ENCODE measurements around the gene LACTBL1. TPM values are rescaled to one million over a fixed set of nuclear protein-coding genes. Genes with fewer than 3 reads are reported as not detected.

The LACTBL1 gene
- total RNA-seq, 1 donor from 2014 or later = not detected

- POLR2A ChIA-PET = no interaction called here
- no peaks in the 10 kb centered on the region for H3K4me1 Mint-ChIP-seq
- no peaks in the 10 kb centered on the region for H3K36me3 Mint-ChIP-seq (ENCODE audit: low read depth)
- CTCF ChIA-PET = no interaction called here
- no peak overlapping the region for H3K4me3 Mint-ChIP-seq
- DNase-seq = no peak
- no peak for TF ChIP-seq CTCF (IDR thresholded peaks at IDR 0.05)
- H3K27me3 Mint-ChIP-seq = peaks cover 4% of the 10 kb centered on the region
- H3K9me3 Mint-ChIP-seq = no peaks in the 10 kb centered on the region
- intact Hi-C loops (cut with micrococcal nuclease) = no loop called here
- no peak for ATAC-seq (ENCODE audit: low read depth)
- no peak overlapping the region for H3K27ac Mint-ChIP-seq
Observed at GRCh38 chr1:22919341-22920025, 53.2 kb downstream of the LACTBL1 start.

DNA sequence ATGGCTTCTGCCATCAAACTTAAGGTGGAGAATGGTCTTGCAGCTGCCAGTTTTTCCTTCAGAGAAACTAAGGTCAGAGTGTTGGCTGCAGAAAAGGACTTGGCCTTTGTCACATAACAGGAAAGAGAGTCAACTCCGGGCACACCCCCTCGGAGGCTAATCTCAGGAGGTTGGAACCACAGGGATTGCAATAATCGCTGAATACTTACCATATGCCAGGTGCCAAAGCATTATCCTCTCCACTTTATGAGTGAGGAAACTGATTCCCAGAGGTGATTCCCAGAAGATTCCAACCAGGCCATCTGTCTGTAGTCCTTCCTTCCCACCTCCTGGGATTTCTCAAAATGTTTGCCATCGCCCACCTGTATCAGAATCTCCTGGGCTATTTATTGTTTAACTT, 54.0 kb downstream of the LACTBL1 start:
- TF ChIP-seq CTCF (IDR thresholded peaks at IDR 0.05) = no peak

GRCh38 chr1:22917989-22918388, 54.7 kb downstream of the LACTBL1 start:
- H3K4me1 Mint-ChIP-seq = no peaks in the 10 kb centered on the region
- ChIA-PET CTCF (no interaction called here), POLR2A (no interaction called here)
- H3K9me3 Mint-ChIP-seq = no peaks in the 10 kb centered on the region
- DNase-seq (no peak), ATAC-seq (ENCODE audit: low read depth) (no peak)
- no peak overlapping the region for H3K27ac Mint-ChIP-seq
- intact Hi-C loops (cut with micrococcal nuclease) = no loop called here
- H3K4me3 Mint-ChIP-seq = no peak overlapping the region
- no peak for TF ChIP-seq CTCF (IDR thresholded peaks at IDR 0.05)
- peaks cover 2% of the 10 kb centered on the region for H3K27me3 Mint-ChIP-seq
- H3K36me3 Mint-ChIP-seq (ENCODE audit: low read depth) = no peaks in the 10 kb centered on the region

More for the DNA sequence above, 54.0 kb downstream of the LACTBL1 start:
- POLR2A ChIA-PET = no interaction called here
- ATAC-seq (ENCODE audit: low read depth) = no peak
- H3K36me3 Mint-ChIP-seq (ENCODE audit: low read depth) = no peaks in the 10 kb centered on the region
- CTCF ChIA-PET = no interaction called here
- no peak for DNase-seq
- no peak overlapping the region for H3K4me3 Mint-ChIP-seq
- intact Hi-C loops (cut with micrococcal nuclease) = no loop called here
- no peaks in the 10 kb centered on the region for H3K9me3 Mint-ChIP-seq
- H3K27ac Mint-ChIP-seq = no peak overlapping the region
- no peaks in the 10 kb centered on the region for H3K4me1 Mint-ChIP-seq
- peaks cover 2% of the 10 kb centered on the region for H3K27me3 Mint-ChIP-seq

GRCh38 chr1:22916471-22916820, 56.2 kb downstream of the LACTBL1 start:
- Mint-ChIP-seq H3K4me1 (no peaks in the 10 kb centered on the region), H3K36me3 (ENCODE audit: low read depth) (no peaks in the 10 kb centered on the region), H3K27ac (no peak overlapping the region), H3K4me3 (no peak overlapping the region), H3K27me3 (peaks cover 2% of the 10 kb centered on the region), H3K9me3 (no peaks in the 10 kb centered on the region)
- intact Hi-C loops (cut with micrococcal nuclease) = no loop called here
- CTCF ChIA-PET = no interaction called here
- DNase-seq (no peak), ATAC-seq (ENCODE audit: low read depth) (no peak)
- no peak for TF ChIP-seq CTCF (IDR thresholded peaks at IDR 0.05)
- POLR2A ChIA-PET = no interaction called here

DNA sequence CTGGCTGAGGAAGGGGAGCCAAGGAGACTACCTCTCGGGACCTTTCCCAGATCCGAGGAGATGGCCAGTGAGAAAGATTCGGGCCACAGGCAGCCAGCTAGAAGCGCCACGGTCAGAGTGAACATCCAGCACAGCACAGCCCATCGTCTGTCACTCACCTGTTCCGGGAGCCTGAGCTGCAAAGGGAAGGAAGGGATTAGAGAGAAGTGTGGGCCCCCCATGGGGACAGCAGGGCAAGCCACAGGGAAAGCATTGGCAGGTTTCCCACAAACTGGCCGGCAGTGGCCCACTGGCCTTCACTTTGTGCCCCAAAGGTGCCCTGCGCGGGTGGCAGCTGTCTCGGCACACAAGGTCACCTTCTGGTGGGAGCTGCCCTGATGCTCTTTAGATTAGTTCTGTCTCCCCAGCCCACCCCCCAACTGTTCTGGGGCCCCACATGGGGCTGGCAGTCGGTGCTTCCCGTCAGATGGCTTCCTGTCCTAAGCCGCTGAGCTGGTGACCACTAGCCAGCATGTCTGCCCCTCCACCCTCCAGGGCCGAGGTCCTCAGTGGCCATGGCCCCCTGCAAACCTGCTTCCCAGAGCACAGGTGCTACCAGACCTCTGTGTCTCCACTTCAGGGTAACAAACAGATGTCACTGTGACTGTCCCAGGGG, 56.7 kb downstream of the LACTBL1 start:
- Mint-ChIP-seq H3K27ac (no peak overlapping the region), H3K27me3 (peaks cover 2% of the 10 kb centered on the region), H3K4me3 (no peak overlapping the region), H3K4me1 (no peaks in the 10 kb centered on the region), H3K9me3 (no peaks in the 10 kb centered on the region), H3K36me3 (ENCODE audit: low read depth) (no peaks in the 10 kb centered on the region)
- no peak for DNase-seq
- TF ChIP-seq CTCF (IDR thresholded peaks at IDR 0.05) = no peak
- intact Hi-C loops (cut with micrococcal nuclease) = no loop called here
- POLR2A ChIA-PET = no interaction called here
- CTCF ChIA-PET = no interaction called here
- ATAC-seq (ENCODE audit: low read depth) = no peak

Measured in activated B cell treated with CpG ODN at 0.5 μM for 24 hours (primary cell).